Esophagus squamous epithelium (tissue), 5 donors: ENCODE measurements around the gene ZNF415. TPM values are rescaled to one million over a fixed set of nuclear protein-coding genes. Genes with fewer than 3 reads are reported as not detected.

ENCODE experiments used
- DNase-seq: peaks from one replicate; lab custom pipeline; 2025; lab: John Stamatoyannopoulos, UW
- H3K27ac ChIP-seq, 4 donors: fragments of 200-600 bp; sonication (generic); one replicate each; pipeline ENCODE4 v1.5.1; 2016 to 2019; ENCODE audit warnings: mild to moderate bottlenecking in 1 of 4
- H3K27me3 ChIP-seq, 4 donors: fragments of 200-600 bp; sonication (generic); 1 replicate in 3 of 4; 2 replicates in 1 of 4; pipeline versions ENCODE4 v1.5.1 to v1.6.0; 2017 to 2021; ENCODE audit warnings: antibody characterized with exemption in 1 of 4
- H3K36me3 ChIP-seq, 3 donors: fragments of 200-600 bp; sonication (generic); one replicate each; pipeline ENCODE4 v1.5.1; 2016 to 2019
- H3K4me1 ChIP-seq, 3 donors: fragments of 200-600 bp; sonication (generic); one replicate each; pipeline ENCODE4 v1.5.1; 2017 to 2019
- H3K4me3 ChIP-seq, 4 donors: fragments of 200-600 bp; sonication (generic); 1 replicate in 3 of 4; 2 replicates in 1 of 4; pipeline ENCODE4 v1.5.1; 2016 to 2019; ENCODE audit warnings: mild to moderate bottlenecking in 2 of 4, moderate library complexity in 1 of 4
- H3K9me3 ChIP-seq, 3 donors: fragments of 200-600 bp; sonication (generic); one replicate each; pipeline ENCODE4 v1.5.1; 2016 to 2019
- CTCF ChIP-seq, 6 experiments: fragments of 450-650 bp in 4 of 6; fragments of 200-600 bp in 2 of 6; sonication (generic) in 2 of 6; IDR thresholded peaks; one replicate each; pipeline ENCODE4 v1.5.1; 2016 to 2019; ENCODE audit warnings: antibody characterized with exemption in 6 of 6, mild to moderate bottlenecking in 4 of 6, moderate library complexity in 4 of 6
- POLR2A ChIP-seq, 4 donors: fragments of 450-650 bp; IDR thresholded peaks; one replicate each; pipeline ENCODE4 v1.6.1; 2017; ENCODE audit warnings: antibody characterized with exemption in 4 of 4, mild to moderate bottlenecking in 4 of 4, moderate library complexity in 3 of 4
- WGBS, 2 donors: methylation state at CpG; one replicate each; pipeline ENCODE4 v1.1.5; 2018; 5-methylcytosine and 5-hydroxymethylcytosine counted together
- intact Hi-C: fragments of 100-400 bp; cut with DNase I; formaldehyde crosslinking; loops from one replicate; pipeline ENCODE4 v1.15.0; 2022
- total RNA-seq, 4 donors: library from RNA; depleted of rRNA; stranded (reverse); fragments of >200 nt; gene quantifications; one replicate each; pipeline ENCODE4 v1.1.0, GENCODE V29; 2016
- donor health status: DM: yes; HTN: yes; CAD: no.

The ZNF415 gene
- total RNA-seq, 4 donors from 2014 or later, result 0.26 to 4.6 (median 1.3) TPM

- no peak overlapping the region for H3K27ac ChIP-seq
- TF ChIP-seq CTCF (IDR thresholded peaks at IDR 0.05), result no peak
- no peak for TF ChIP-seq POLR2A (IDR thresholded peaks at IDR 0.05)
- H3K9me3 ChIP-seq, result no peaks in the 10 kb centered on the region
- intact Hi-C loops, result no loop called here
- peaks cover 0 to 4% (median 0%) of the 10 kb centered on the region in 3 donors for H3K4me1 ChIP-seq
- H3K36me3 ChIP-seq, result peaks cover 13 to 85% (median 15%) of the 10 kb centered on the region in 3 donors
- WGBS, 2 donors, result 80 to 84% methylated on average over 18 to 22 of the region's 29 CpGs
- no peak overlapping the region for H3K4me3 ChIP-seq
- DNase-seq, result no peak
- no peaks in the 10 kb centered on the region for H3K27me3 ChIP-seq
These were observed 37.7 kb downstream of the ZNF415 start for GRCh38 chr19:53094754-53095575.

- H3K27me3 ChIP-seq, result no peaks in the 10 kb centered on the region
- no peak overlapping the region for H3K4me3 ChIP-seq
- no peak overlapping the region for H3K27ac ChIP-seq
- H3K36me3 ChIP-seq, result peaks cover 13 to 85% (median 15%) of the 10 kb centered on the region in 3 donors
- TF ChIP-seq POLR2A (IDR thresholded peaks at IDR 0.05) (no peak), CTCF (IDR thresholded peaks at IDR 0.05) (no peak)
- no peak for DNase-seq
- H3K4me1 ChIP-seq, result peaks cover 0 to 3% (median 0%) of the 10 kb centered on the region in 3 donors
- WGBS, 2 donors, result 0 to 46% methylated on average over 1 of the region's 1 CpG
- H3K9me3 ChIP-seq, result no peaks in the 10 kb centered on the region
- intact Hi-C loops, result no loop called here
These were observed 40.0 kb downstream of the ZNF415 start for GRCh38 chr19:53092723-53093122.

- Histone ChIP-seq H3K27me3 (no peaks in the 10 kb centered on the region), H3K36me3 (peaks cover 15 to 90% (median 20%) of the 10 kb centered on the region in 3 donors), H3K4me1 (no peaks in the 10 kb centered on the region), H3K27ac (no peak overlapping the region), H3K4me3 (no peak overlapping the region), H3K9me3 (no peaks in the 10 kb centered on the region)
- WGBS, 2 donors, result 86 to 93% methylated on average over 10 to 16 of the region's 19 CpGs
- TF ChIP-seq CTCF (IDR thresholded peaks at IDR 0.05), result no peak
- TF ChIP-seq POLR2A (IDR thresholded peaks at IDR 0.05), result no peak
- intact Hi-C loops, result no loop called here
- DNase-seq, result no peak
These were observed 41.1 kb downstream of the ZNF415 start for GRCh38 chr19:53091413-53092254.

GRCh38 chr19:53088091-53088490 lies 44.6 kb downstream of the ZNF415 start:
- Histone ChIP-seq H3K36me3 (peaks cover 22 to 100% (median 35%) of the 10 kb centered on the region in 3 donors), H3K4me3 (no peak overlapping the region), H3K4me1 (no peaks in the 10 kb centered on the region), H3K9me3 (no peaks in the 10 kb centered on the region), H3K27ac (peak overlapping the region in 3 of 4 donors; percentile 1 to 48 (median 16)), H3K27me3 (no peaks in the 10 kb centered on the region)
- intact Hi-C loops, result no loop called here
- TF ChIP-seq POLR2A (IDR thresholded peaks at IDR 0.05) (no peak), CTCF (IDR thresholded peaks at IDR 0.05) (no peak)
- 82 to 86% methylated on average over 6 of the region's 6 CpGs for WGBS, 2 donors
- no peak for DNase-seq
